Ammon's horn (tissue), 1 donor: ENCODE data around the gene SDC1.

Experiments used
- DNase-seq: peaks from one replicate; pipeline ENCODE4 v3.0.0-alpha.2; 2016; ENCODE audit warnings: low spot score

The SDC1 gene

DNA sequence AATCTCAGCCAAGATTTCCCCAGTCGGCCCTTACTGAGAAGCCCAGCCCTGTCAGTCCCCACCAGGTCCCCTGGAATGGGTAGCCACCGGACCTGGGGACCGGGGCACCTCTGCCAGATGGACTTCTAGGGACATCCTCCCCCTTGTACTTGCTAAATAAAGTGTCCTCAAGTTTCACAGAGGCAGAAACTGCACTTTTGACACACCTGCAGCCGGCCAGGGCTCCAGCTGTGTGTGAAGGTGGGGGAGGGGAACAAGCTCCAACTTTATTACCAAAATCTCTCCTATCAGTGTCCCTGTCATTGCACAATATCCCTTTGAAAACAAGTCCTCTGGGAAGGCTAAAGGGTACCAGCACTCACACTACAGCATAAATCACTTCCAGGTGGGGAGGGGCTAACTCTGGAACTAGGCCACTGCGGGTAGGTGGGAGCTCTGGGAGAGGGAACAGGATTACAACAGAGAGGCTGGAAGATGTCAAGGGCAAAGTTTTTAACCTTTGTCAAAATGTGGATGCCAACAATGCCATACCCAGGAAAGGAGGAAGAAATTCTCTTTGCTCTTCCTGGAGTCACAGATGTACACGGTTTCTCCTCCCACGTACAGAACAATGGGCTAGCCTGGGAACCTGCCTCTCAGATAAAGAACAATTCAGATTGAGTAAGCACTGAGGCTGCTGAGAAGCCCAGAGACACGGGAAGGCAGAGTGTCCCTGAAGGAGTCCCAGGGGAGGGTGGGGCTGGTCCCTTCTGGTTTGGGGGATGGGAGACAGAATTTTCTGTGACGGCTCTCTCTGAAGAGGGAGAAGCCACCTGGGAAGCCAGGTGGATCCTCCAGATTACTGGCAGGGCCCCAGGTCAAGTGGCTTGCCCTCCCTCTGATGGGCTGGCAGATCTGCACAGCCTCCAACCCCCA, 11.0 kb downstream of the SDC1 start:
- DNase-seq: no peak

DNA sequence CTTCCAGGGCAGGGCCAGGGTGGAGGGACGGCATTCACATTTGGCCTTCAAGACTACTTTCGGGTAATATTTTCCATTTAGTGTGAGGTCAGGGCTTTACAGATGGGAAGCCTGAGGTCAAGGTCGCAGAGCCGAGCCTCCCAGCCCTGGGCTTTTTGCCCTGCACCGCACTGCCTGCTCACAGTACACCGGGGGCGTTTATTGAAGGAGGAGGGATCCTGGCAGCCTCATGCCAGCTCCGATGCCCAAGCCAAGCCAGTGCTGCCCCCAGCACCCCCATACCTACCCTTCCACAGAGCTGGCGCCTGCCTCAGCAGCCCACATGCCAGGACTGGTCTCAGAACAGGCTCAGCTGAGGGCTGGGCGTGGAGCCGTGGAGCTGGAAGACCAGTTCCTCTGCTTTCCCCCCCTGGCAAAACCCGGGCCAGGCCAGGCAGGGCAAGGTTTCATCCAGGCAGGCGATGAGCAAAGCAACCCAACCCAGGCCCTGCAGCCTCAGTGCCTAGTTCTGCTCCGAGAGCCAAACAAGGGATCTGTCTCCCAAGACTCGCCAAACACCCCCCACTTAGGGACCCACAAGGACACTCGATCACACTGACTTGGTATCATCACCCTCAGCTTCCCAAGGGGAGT, 11.9 kb downstream of the SDC1 start:
- no peak for DNase-seq

DNA sequence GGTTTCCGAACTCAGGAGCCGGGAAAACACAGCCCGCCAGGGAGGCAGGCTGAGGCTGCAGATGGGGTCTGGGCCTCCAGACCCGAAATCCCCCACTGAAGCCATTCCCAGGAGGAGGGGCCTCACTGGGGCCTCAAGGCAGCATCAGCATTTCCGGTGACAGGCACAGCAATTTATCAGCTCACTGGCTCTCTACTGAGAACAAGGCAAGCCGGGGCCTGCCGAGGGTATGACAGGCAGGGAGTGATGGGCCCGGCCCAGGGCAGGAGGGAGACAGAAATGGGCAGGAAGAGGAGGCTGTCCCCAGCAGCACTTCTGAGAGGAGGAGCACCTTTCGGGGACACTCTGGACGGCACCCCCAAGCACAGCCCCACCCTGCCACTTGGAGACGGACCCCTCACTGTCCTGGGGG, 12.5 kb downstream of the SDC1 start:
- DNase-seq: no peak

DNA sequence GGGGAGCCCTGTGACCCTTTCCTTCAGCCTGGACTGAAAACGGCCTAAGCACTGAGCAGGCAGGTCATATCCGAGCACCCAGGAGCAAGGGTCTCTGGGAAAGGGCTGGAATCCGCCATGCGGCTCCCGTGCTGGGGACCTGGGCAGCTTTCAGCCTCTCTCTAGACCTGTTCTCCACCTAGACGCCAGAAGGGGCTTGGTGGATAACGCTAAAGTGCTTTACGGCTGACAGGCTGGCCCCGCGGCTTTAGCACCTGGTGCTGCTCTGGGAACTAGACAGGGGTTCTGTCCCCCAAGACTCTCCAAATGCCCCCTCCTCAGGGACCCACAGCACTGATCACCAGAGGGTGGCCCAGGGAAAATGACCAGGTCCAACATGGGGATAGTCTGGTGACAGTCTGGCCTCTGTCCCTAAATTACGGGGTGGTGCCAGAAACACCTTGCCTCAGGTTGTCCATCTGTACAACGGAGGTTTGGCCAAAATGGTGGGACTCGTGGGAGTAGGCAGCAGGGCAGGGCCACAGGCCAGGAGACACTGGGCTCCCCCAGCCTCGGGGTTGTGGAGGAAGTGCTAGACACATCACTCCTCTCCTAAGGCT, 13.0 kb downstream of the SDC1 start:
- no peak for DNase-seq

DNA sequence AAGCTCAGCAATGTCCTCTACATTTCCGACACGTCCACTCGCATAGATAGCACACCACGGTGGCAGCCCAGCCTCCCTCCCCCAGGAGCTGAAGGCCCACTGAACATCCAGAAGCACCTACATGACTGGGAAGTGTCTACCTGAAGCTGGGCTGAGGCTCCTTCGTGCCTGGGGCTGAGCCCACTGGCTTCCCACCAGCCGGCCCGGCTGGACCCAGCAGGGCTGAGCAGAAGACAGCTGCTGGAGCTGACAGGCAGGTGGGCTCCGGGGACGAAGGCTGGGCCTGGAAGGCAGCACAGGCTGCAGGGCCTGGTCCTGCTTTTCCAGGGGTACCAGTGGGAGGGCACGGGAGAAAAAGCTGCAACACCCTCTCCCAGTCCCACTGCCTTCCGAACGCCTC, 13.5 kb downstream of the SDC1 start:
- DNase-seq: no peak

DNA sequence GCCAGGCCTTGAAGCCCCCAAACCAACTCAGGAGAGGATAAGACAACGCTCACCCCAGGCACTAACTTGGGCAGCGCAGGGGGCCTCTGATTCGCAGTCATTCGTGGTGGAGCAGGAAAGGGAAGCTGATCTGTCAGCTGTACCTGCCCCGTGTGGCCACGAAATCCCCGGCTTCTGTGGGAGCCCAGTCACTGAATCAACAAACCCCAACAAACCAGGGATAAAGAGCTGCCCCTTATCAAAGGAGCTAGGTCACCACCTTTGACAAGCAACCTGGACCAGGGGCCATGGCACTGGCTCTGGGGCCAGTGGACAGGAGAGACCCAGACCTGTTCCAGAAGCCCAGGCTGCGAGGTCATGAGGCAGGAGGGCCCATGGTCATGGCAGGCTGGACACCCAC, 14.5 kb downstream of the SDC1 start:
- DNase-seq: no peak

DNA sequence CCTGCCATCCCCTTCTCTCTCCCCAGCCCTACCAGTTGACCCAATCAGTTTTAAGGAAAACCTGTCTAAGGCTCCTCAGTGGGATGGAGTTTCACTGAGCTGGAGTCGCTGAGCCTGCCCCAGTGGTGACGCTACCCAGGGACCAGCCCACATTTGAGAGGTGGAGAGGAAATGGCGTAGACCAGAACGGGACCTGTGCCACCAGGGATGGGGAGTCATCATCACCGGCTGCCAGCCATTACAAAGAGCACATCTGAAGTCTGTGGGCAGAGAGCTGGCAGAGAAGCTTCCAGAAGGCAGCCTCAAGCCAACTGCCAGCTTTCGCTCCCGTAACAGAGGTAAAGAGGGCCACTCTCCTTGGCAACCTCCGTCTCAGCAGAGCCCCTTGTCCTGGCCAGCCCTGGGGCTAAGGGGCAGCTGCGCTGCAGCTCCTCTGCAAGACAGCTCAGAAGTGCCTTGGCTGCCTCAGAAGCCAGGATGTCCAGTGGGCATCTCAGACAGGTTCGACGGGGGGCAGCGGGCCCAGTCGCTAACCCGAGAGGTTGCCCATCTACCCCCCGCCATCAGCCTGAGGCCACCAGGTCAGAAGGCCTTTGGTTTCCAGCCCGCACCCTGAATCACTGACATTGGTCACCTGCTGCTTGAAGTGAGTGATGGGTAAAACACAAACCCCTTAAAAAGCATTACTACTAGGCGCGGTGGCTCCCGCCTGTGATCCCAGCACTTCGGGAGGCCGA, 15.4 kb downstream of the SDC1 start:
- DNase-seq: peak; percentile 60

DNA sequence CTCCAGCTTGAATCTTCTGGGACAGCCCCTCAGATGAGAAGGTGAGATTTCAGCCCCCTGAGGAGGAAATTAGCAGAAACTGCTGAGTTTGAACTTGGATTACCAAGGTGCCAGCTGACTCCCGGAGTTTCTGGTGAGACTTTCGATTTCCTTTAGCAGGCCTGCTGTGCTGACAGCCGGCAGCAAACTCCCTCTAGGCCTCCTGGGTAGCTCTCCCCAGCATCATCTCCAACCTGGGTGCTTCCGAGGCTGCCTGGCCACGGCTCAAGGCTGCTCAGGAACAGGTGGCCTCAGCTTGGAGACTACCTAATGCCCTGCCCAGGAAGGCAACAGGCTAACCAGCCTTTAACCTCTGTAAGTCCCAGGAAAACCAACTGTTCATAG, 16.5 kb downstream of the SDC1 start:
- DNase-seq: no peak

DNA sequence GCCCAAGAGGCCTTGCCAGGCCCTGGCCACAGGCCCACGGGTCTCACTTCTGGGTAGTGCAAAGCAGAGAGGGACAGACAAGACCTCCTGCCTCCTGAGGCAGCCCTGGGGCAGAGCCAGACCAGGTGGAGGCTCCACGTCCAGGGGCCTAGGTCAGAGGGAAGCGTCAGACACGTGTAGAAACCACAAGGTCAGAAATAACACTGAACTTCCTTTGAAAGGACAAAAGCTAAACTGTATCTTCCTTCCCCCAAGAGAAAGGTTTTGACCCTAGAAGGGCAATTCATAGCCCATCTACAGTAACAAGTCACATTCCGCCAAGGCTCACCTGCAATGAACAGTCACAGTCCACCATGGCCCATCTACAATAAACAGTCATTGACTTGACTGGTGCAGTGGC, 17.9 kb downstream of the SDC1 start:
- DNase-seq: no peak

DNA sequence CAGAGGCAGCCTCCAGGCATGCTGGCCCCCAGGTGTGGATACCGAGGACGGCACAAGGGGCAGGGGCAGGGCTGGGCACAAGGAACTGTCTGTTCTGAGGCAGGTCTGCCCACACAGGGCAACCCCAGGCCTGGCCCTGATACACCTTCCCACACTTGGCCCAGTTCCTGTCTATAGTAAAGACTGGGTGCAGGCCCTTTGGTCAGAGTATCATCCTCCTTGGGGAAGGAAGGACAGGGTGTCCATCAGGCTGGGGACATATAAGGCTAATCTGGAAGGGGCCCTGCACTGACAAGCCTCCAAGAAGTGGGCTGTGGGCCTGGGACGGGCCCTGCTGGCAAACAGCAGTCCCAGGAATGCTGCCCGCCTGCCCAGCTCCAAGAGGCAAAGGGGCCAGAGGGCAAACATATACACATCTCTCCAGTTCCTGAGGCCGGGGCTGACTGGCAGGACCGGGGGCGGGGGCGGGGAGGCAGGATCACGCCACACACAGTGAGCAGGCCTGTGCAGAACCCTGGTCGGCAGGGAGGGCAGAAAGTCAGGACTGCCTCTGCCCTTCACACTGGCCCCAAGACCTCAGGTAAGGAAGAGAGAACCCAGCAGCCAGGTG, 18.9 kb downstream of the SDC1 start:
- DNase-seq: no peak

DNA sequence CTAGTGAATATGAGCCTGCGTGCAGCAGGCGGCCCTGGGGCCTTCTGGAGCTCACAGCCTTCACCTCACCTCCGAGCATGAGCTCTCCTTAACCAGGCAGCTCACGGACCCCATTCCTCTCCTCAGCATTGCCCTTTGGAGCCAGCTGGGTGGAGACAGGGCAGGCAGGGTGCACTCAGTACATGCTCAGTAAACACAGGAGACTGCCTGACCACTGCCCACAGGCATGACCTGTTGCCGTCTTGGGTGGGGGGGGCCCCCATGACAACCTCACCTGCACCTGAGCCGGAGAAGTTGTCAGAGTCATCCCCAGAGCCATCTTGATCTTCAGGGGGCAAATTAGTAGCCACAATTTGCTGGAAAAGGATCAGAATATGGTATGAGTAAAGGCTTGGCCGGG, 19.9 kb downstream of the SDC1 start:
- no peak for DNase-seq

DNA sequence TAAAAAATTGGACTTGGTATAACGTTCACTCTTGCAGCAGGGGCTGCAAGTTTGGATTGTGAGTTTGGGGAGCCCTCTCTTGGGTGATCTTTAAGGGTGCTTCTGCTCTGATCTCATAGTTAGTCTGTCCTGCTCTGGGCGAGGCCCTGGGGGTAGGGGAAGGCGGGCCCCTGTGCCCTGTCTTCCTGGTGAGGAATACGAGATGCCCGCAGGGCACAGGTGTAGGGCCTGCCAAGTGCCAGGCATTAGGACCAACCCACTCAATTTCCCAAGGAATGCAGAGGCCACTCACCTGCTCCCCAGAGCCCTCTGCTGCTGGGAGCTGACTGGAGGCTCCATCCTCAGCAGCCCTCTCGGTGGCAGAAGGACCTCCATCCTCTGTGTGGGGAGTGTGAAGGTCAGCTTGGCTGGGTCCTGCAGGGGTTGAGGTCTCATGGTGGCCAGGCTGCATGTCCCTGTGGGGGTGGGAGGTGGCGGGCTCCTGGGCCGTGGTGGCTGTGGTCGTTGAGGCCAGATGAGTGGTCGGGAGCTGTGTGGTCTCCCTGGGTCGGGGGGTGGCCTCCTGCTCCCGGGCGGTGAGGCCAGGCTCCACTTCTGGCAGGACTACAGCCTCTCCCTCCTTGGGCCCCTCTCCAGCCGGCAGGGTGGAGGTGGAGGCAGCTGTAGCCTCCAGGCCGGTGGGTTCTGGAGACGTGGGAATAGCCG, 21.3 kb downstream of the SDC1 start:
- DNase-seq: no peak

DNA sequence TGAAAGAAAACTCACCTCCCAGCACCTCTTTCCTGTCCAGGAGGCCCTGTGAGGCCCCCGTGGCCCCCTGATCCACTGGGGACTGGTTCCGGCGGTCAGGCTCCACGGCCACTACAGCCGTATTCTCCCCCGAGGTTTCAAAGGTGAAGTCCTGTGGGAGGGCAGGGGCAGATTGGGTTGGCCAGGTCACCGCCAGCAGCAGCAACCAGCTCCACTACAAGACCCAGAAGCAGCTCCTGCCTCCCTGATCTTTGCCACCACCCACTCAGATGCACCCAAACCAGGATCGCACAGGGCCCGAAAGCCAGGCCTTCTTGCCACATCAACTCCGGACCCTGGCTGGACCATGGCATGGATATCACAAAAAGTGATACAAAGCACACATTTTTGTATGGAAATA, 21.9 kb downstream of the SDC1 start:
- DNase-seq: no peak

DNA sequence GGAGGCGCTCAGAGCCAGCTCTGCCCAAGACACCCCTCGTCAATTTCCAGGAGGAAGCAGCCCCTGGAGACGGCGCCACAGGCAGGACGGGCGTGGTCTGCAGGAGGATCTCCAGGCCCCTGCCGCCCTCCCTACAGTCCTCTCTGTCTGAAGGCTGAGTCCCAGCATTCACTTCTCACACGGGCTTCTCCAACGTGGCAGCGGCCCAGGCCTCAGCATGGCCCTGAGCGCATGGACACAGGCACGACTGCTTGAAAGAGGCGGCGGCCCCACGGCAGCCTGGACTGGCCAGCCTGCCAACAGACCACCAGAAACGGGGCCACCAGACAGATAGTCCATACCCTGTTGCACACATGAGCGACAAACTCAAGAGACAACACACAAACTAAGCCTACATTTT, 23.3 kb downstream of the SDC1 start:
- no peak for DNase-seq

DNA sequence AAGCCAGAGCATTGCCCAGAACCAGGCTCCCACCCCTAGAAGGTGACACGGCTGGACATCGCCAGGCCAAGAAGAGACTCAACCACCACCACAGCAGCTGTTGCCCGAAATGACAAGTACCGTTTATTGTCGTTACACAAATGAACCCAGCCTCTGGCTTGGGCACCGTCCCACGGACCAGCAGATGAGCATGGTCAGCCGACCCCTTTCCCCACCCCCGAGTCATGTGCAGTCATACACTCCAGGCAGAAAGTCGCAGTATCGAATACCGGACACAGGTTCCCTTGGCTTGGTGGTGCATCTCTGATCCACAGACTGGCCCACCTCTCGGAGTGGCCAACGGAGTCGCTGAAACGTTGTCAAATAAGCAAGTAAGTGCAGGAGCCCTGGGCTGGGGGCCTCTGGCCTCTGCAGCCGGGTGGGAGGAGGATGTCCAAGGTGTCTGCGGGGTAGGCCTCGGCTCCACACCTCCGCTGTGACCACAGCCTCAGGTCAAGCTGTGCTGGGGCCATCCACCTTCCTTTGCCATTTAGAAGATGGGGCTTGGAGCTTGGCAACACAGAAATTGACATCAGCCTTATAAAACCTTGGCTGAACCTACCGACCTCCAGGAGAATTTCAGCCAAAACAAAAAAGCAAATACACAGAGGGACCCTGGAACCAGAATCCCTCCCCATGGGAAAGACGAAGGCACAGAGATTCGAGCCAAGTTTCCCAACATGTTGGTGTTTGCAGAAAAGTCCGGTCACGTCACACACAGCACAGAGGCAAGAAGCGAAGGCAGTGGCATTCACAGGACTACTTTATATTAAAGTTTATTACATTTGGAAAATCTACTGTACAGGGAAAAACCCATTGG, 24.0 kb downstream of the SDC1 start:
- DNase-seq: no peak

DNA sequence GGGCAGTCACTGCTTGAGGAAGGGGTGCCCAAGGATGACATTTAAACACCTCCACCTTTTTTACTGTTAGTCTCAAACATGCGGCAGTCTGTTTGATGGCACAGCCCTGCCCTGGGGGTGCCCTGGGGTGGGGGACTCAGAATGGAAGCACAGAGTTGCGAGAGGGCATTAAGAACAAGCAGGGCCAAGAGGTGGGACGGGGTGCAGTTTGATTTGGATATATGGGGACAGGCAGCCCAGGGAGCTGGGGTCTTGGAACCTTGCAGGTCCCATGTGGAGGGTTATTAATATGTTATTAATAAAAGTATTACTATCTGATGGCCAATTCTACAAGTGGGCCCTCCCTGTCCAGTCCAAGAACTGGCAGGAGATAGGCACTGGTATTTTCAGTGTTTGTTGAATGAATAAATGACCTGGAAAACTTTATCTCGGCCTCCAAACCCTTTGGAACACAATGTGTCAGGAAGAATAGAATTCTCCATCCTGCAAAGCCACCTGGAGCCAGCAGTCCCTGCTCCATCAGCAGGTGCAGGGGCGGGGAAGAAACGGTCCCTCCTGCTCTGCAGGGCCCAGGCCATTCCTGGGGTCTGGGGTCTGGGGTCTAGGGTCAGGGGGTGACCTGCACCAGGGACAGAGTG, 25.2 kb downstream of the SDC1 start:
- DNase-seq: no peak

DNA sequence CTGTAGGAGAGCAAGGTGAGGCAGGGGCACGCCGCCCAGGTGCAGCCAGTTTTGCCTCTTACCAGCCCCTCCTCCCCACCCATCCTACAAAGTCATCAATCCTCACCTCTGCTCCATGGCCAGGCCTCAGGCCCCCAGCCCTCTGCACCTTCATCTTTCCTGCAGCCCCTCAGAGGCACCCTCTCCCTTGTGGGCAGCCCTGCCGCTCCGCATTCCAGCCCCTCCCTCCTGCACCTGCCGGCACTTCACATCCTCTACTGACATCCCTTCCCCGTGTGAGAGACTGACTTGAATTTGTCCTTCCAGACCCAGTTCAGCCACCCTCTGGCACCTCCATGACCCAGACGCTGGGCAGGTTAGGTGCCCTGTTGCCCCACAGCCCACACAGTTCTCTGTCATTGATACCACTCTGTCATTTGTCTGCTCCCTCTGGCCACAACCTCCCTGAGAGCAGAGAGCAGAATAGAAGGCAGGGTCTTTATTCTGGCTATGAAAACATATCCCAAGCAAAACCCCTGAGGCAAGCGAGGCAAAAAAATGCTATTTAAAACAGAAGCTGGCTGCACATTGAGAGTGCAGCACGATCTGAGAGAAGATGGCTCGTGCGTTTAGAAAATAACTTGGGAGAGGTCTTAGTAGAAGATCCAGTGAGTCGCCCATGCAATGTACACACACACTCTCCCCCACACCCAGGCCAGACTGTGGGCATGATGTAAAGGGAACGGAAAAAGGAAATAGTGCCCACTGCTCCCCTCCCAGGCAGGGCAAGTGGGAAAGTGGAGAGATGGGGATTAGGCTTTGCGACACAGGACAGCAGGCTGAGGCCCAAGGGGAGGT, 25.9 kb downstream of the SDC1 start:
- DNase-seq: no peak

DNA sequence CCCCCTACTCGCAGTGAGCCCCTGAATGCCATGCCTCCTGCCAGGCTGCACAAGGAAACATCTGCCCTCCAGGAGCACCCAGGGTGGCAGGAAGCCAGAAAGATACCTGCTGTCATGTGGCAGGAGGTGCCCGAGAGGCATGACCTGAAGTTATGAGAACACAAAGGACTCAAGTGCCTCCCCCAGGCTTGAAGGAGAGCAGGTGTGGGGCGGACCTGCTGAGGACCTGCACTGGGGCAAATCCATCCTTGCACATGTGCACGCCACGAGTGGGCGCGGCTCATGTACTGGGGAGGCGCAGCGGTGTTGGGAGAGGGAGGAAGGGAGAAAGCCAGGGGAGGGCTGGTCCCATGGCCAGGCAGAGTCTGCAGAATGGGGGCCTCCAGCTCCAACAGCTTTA, 26.9 kb downstream of the SDC1 start:
- no peak for DNase-seq

DNA sequence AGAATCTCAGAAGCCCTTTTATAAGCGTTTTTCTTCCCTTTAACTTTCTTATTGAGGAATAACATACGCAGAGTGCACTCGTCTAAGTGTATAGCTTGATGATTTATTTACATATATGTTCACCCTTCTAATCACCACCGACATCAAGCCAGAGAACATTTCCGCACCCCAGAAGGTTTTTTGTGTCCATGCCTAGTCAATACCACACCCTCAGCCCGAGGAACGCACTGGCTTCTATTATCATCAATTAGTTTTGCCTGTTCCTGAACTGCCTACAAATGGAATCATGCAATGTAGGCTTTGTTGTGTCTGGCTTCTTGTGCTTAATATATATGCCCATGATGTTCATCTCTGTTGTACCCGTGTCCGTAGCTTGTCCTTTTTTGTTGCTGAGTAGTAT, 27.7 kb downstream of the SDC1 start:
- DNase-seq: no peak
